Endothelial cell of umbilical vein (primary cell): ENCODE results near the gene ELP6. TPM values are rescaled to one million over a fixed set of nuclear protein-coding genes. Genes with fewer than 3 reads are reported as not detected.
A peak's percentile ranks its signal among the peaks of the same experiment; 100 is the strongest.

ENCODE experiments used
- Bru-seq: library from RNA; stranded (reverse); fragments of 400-500 nt; gene quantifications from one replicate; lab custom pipeline; 2021; lab: Mats Ljungman, UMichigan
- BruChase-seq, 2 experiments: library from RNA; stranded (reverse); fragments of 400-500 nt; gene quantifications; one replicate each; lab custom pipeline; 2021; lab: Mats Ljungman, UMichigan
- BruUV-seq: library from RNA; stranded (reverse); fragments of 400-500 nt; replicated peaks from 2 replicates; lab custom pipeline; 2021; lab: Mats Ljungman, UMichigan
- CTCF ChIA-PET: fragments of 300-600, 350-600 bp; sonication (Branson Sonifier 250); formaldehyde crosslinking; loops from one replicate; lab custom pipeline; 2021; ENCODE audit warnings: antibody characterized with exemption, inconsistent platforms; lab: Charles Lee
- POLR2A ChIA-PET: fragments of 300-600, 350-600 bp; sonication (Branson Sonifier 250); formaldehyde crosslinking; loops from one replicate; lab custom pipeline; 2021; ENCODE audit warnings: antibody characterized with exemption, inconsistent platforms; lab: Charles Lee
- DNase-seq: peaks from one replicate; pipeline ENCODE4 v3.0.0-alpha.2; 2011; ENCODE audit warnings: low read depth, low spot score
- FAIRE-seq: peaks from 2 replicates; lab custom pipeline; 2011; peaks lifted over from hg19 to GRCh38; lab: Jason Lieb, UNC
- H2AFZ ChIP-seq: 2 replicates; pipeline ENCODE4 v1.6.0; 2012; ENCODE audit warnings: low read depth, low read length, control low read depth, inconsistent platforms
- H3K27ac ChIP-seq: 2 replicates; pipeline ENCODE4 v1.5.1; 2011; ENCODE audit warnings: low read depth, mild to moderate bottlenecking, control low read depth, low read length, moderate library complexity; ENCODE audit not compliant: insufficient read depth
- H3K27me3 ChIP-seq, 2 experiments: 2 replicates each; pipeline versions ENCODE4 v1.6.0 to v1.6.1; 2011; ENCODE audit warnings: low read length in 2 of 2, mixed read lengths in 1 of 2; ENCODE audit not compliant: control insufficient read depth in 2 of 2, insufficient read depth in 2 of 2
- H3K36me3 ChIP-seq, 2 experiments: 2 replicates in 1 of 2; 3 replicates in 1 of 2; pipeline ENCODE4 v1.5.1; 2011; ENCODE audit warnings: low read length in 2 of 2, mild to moderate bottlenecking in 1 of 2, moderate library complexity in 1 of 2; ENCODE audit not compliant: control insufficient read depth in 2 of 2, insufficient read depth in 2 of 2; ENCODE audit errors: extremely low read depth in 1 of 2
- H3K4me1 ChIP-seq: 3 replicates; pipeline ENCODE4 v1.5.1; 2011; ENCODE audit warnings: mild to moderate bottlenecking, low read length; ENCODE audit not compliant: control insufficient read depth, insufficient read depth; ENCODE audit errors: extremely low read depth
- H3K4me2 ChIP-seq: 2 replicates; pipeline ENCODE4 v1.6.1; 2011; ENCODE audit warnings: low read length, control low read depth, mixed read lengths; ENCODE audit not compliant: insufficient read depth
- H3K4me3 ChIP-seq, 3 experiments: fragments of 200-600 bp in 1 of 3; sonication (generic), shearing (Covaris generic) in 1 of 3; replicated peaks in 1 of 3; 2 replicates each; pipeline ENCODE4 v1.5.1; 2011 to 2016; ENCODE audit warnings: control low read depth in 3 of 3, low read length in 3 of 3, mild to moderate bottlenecking in 2 of 3, inconsistent platforms in 1 of 3, low read depth in 1 of 3, moderate library complexity in 1 of 3; ENCODE audit not compliant: insufficient read depth in 1 of 3
- H3K79me2 ChIP-seq: 2 replicates; pipeline ENCODE4 v1.6.0; 2012; ENCODE audit warnings: low read length, inconsistent platforms; ENCODE audit not compliant: control insufficient read depth, insufficient read depth
- H3K9ac ChIP-seq: replicated peaks from 2 replicates; pipeline ENCODE3; 2011; ENCODE audit warnings: low read length, control low read depth; ENCODE audit not compliant: insufficient read depth; ENCODE audit errors: extremely low read depth
- H3K9me1 ChIP-seq: replicated peaks from 3 replicates; pipeline ENCODE4 v1.6.0; 2011; ENCODE audit warnings: mild to moderate bottlenecking, low read length; ENCODE audit not compliant: control insufficient read depth, insufficient read depth; ENCODE audit errors: extremely low read depth
- H3K9me3 ChIP-seq: replicated peaks from 2 replicates; pipeline ENCODE4 v1.5.1; 2012; ENCODE audit warnings: low read length, inconsistent platforms; ENCODE audit not compliant: control insufficient read depth, insufficient read depth
- H4K20me1 ChIP-seq: replicated peaks from 2 replicates; pipeline ENCODE3; 2011; ENCODE audit warnings: mild to moderate bottlenecking, low read length; ENCODE audit not compliant: control insufficient read depth, insufficient read depth; ENCODE audit errors: extremely low read depth
- CTCF ChIP-seq, 2 donors: IDR thresholded peaks; 1 replicate in 1 of 2; 2 replicates in 1 of 2; pipeline ENCODE4 v1.5.1; 2011; ENCODE audit warnings: low read length in 2 of 2, mild to moderate bottlenecking in 2 of 2, moderate library complexity in 2 of 2, control low read depth in 1 of 2, inconsistent platforms in 1 of 2, low read depth in 1 of 2; ENCODE audit not compliant: insufficient read depth in 1 of 2; ENCODE audit errors: extremely low read depth in 1 of 2
- EZH2 ChIP-seq: IDR thresholded peaks from 2 replicates; pipeline ENCODE4 v1.6.1; 2012; ENCODE audit warnings: borderline replicate concordance, low read depth, mild to moderate bottlenecking, moderate library complexity, low read length, inconsistent platforms; ENCODE audit not compliant: severe bottlenecking
- FOS ChIP-seq: IDR thresholded peaks from 2 replicates; pipeline ENCODE4 v1.6.1; 2011; ENCODE audit warnings: mild to moderate bottlenecking, low read length, moderate library complexity, borderline replicate concordance; ENCODE audit not compliant: insufficient read depth
- GATA2 ChIP-seq: IDR thresholded peaks from 2 replicates; pipeline ENCODE4 v1.7.0; 2011; ENCODE audit warnings: low read depth, mild to moderate bottlenecking, moderate library complexity, mixed read lengths, low read length; ENCODE audit not compliant: insufficient read length, insufficient read depth
- JUN ChIP-seq: IDR thresholded peaks from 2 replicates; pipeline ENCODE4 v1.6.1; 2011; ENCODE audit warnings: borderline replicate concordance, low read depth; ENCODE audit not compliant: insufficient read length, insufficient read depth
- MYC ChIP-seq: IDR thresholded peaks from one replicate; pipeline ENCODE4 v1.6.1; 2011; ENCODE audit warnings: mild to moderate bottlenecking, low read depth, low read length
- POLR2A ChIP-seq: IDR thresholded peaks from 2 replicates; pipeline ENCODE4 v1.6.1; 2012; ENCODE audit warnings: low read depth, mild to moderate bottlenecking, control low read depth, low read length
- POLR2AphosphoS5 ChIP-seq: IDR thresholded peaks from 2 replicates; pipeline ENCODE4 v1.6.1; 2012; ENCODE audit warnings: low read depth, mild to moderate bottlenecking, control low read depth, low read length, moderate library complexity; ENCODE audit not compliant: insufficient read depth
- dilution Hi-C: fragments of 300-500 bp; cut with MboI; formaldehyde crosslinking; loops from one replicate; pipeline ENCODE4 v1.15.0; 2019; ENCODE audit warnings: low sequenced_read_pairs; ENCODE audit not compliant: extremely low pct_ligation_motif_present
- intact Hi-C: fragments of 100-400 bp; cut with micrococcal nuclease; formaldehyde crosslinking; loops from one replicate; pipeline ENCODE4 v1.10.0; 2022
- long read RNA-seq: library from polyadenylated mRNA; stranded (forward); transcript quantifications from one replicate; pipeline ENCODE4 v2.0.0, GENCODE V29; 2021
- polyA minus RNA-seq, 3 experiments: library from RNA; depleted of rRNA, polyadenylated mRNA; stranded (reverse); fragments of >200 nt; gene quantifications; 1 replicate in 1 of 3; 2 replicates in 2 of 3; pipeline ENCODE4 v1.2.3, GENCODE V29; 2011
- polyA plus RNA-seq, 4 experiments: library from polyadenylated mRNA; depleted of rRNA in 3 of 4; stranded (reverse) in 3 of 4; unstranded in 1 of 4; fragments of >200 nt; gene quantifications; 2 replicates each; pipeline versions ENCODE4 v1.2.1 to v1.2.3, GENCODE V29; 2011 to 2012; ENCODE audit warnings: missing spikeins in 1 of 4
- total RNA-seq: library from RNA; stranded (reverse); gene quantifications from 2 replicates; pipeline ENCODE4 v1.2.3, GENCODE V29; 2021
- TF ChIP-seq, protein P1 (sequence below): IDR thresholded peaks from 2 replicates; pipeline ENCODE4 v1.6.1; 2011; ENCODE audit not compliant: insufficient read depth, insufficient read length

Gene ELP6, protein sequence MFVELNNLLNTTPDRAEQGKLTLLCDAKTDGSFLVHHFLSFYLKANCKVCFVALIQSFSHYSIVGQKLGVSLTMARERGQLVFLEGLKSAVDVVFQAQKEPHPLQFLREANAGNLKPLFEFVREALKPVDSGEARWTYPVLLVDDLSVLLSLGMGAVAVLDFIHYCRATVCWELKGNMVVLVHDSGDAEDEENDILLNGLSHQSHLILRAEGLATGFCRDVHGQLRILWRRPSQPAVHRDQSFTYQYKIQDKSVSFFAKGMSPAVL
- total RNA-seq (48.1 and 48.4 TPM in 2 replicates), polyA plus RNA-seq (69.3 and 91.0 TPM in 2 replicates), polyA minus RNA-seq (68.3 and 73.6 TPM in 2 replicates), Bru-seq, nascent RNA (percentile 78 among the genes with signal in this experiment), BruChase-seq, experiment 1, labeled RNA remaining after a 6-hour chase (percentile 71 among the genes with signal in this experiment), BruChase-seq, experiment 2, labeled RNA remaining after a 2-hour chase (percentile 79 among the genes with signal in this experiment)
- 73.5 and 74.4 TPM in 2 replicates for polyA plus RNA-seq (2011; cell fraction: cytosol; rRNA removed)
- polyA plus RNA-seq (2011; cell fraction: nucleus; rRNA removed) = 60.8 and 65.5 TPM in 2 replicates
- polyA plus RNA-seq (2012) = 30.6 and 32.8 TPM in 2 replicates
- 26.7 TPM for polyA minus RNA-seq (2011; cell fraction: cytosol; rRNA and poly(A)+ RNA removed)
- 61.1 and 65.2 TPM in 2 replicates for polyA minus RNA-seq (2011; cell fraction: nucleus; rRNA and poly(A)+ RNA removed)
- long read RNA-seq, transcript ELP6-201 (7 exons, 1,401 nt) = major isoform, 34 of 102 reads
- long read RNA-seq, transcript ELP6-205 (7 exons, 880 nt) = minor isoform, 9 of 102 reads
- long read RNA-seq, partial matches to known transcripts = 23 of 102 reads
- long read RNA-seq, other reads (novel, unspliced or antisense) = 34 of 102 reads

GRCh38 chr3:47513125-47513929 is at the start of gene ELP6:
Gene ELP6, minus strand, starts transcription at chr3:47513712. Its CDS starts 122 bp downstream, at chr3:47513590.
- BruUV-seq = TSS peak; percentile 81
- Histone ChIP-seq H3K9ac (peak within 1 kb of the TSS; percentile 69), H3K79me2 (peaks cover 27% of the 10 kb centered on the region), H2AFZ (peak within 1 kb of the TSS; percentile 83), H3K4me3 (peak within 1 kb of the TSS; percentile 43 to 79 (median 64)), H3K27me3 (no peaks in the 10 kb centered on the region), H4K20me1 (no peaks in the 10 kb centered on the region), H3K4me2 (peak within 1 kb of the TSS; percentile 70), H3K4me1 (peaks cover 12% of the 10 kb centered on the region), H3K36me3 (peaks cover 10% of the 10 kb centered on the region in 2 experiments), H3K9me1 (no peaks in the 10 kb centered on the region), H3K9me3 (no peaks in the 10 kb centered on the region), H3K27ac (peak within 1 kb of the TSS; percentile 71)
- FAIRE-seq (peak; percentile 98), DNase-seq (peak; percentile 97)
- TF ChIP-seq EZH2 = no peak
- TF ChIP-seq MYC = no peak
- TF ChIP-seq POLR2AphosphoS5 = peak; percentile 94
- peak; percentile 93 for TF ChIP-seq POLR2A
- TF ChIP-seq GATA2 = no peak
- no peak for TF ChIP-seq JUN
- TF ChIP-seq FOS = no peak
- TF ChIP-seq CTCF (IDR thresholded peaks at IDR 0.05; ENCODE audit: extremely low read depth in 1 of 2, insufficient read depth in 1 of 2, low read depth in 1 of 2, low read length in 2 of 2) = peak; percentile 52 to 78
- TF ChIP-seq, protein P1, sequence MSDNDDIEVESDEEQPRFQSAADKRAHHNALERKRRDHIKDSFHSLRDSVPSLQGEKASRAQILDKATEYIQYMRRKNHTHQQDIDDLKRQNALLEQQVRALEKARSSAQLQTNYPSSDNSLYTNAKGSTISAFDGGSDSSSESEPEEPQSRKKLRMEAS = peak; percentile 50
- ChIA-PET CTCF (no interaction called here), POLR2A (interaction anchor here (0.7 kb wide), 1 partner anchor 15 kb away, joined by 3 read pairs; no protein-coding TSS in a partner anchor)
- intact Hi-C loops (loop anchor here (1.0 kb wide), 2 partner anchors 92 to 268 kb away; partner anchors contain the start of gene SMARCC1), dilution Hi-C loops (no loop called here)
